GM23248 (cell line): Measurements from ENCODE around the gene ARHGEF28.

Experiments
- EZH2 ChIP-seq: fragments of 200-600 bp; sonication (generic); IDR thresholded peaks from 2 replicates; pipeline ENCODE4 v1.6.1; 2018; ENCODE audit warnings: antibody characterized with exemption, mild to moderate bottlenecking; ENCODE audit not compliant: insufficient read depth, poor library complexity, severe bottlenecking
- EZH2phosphoT487 ChIP-seq: fragments of 200-600 bp; sonication (generic); IDR thresholded peaks from 2 replicates; pipeline ENCODE4 v1.6.1; 2018; ENCODE audit warnings: antibody characterized with exemption, moderate library complexity, mild to moderate bottlenecking, low read depth; ENCODE audit not compliant: insufficient read depth

GRCh38 chr5:73966451-73966850 lies 340.5 kb downstream of the ARHGEF28 start:
- TF ChIP-seq EZH2 (no peak), EZH2phosphoT487 (no peak)
